PC-9 (cell line): Measurements from ENCODE around the gene LRTM1.

Source experiments
- EZH2 ChIP-seq: fragments of 200-600 bp; sonication (generic); IDR thresholded peaks from 2 replicates; pipeline ENCODE4 v1.8.0; 2017; ENCODE audit warnings: antibody characterized with exemption, low read depth
- TF ChIP-seq, protein P1 (sequence below): fragments of 200-600 bp; sonication (generic); conservative IDR thresholded peaks from 2 replicates; pipeline ENCODE4 v1.6.1; 2017; ENCODE audit warnings: mixed run types, antibody characterized with exemption, mild to moderate bottlenecking, moderate library complexity

DNA sequence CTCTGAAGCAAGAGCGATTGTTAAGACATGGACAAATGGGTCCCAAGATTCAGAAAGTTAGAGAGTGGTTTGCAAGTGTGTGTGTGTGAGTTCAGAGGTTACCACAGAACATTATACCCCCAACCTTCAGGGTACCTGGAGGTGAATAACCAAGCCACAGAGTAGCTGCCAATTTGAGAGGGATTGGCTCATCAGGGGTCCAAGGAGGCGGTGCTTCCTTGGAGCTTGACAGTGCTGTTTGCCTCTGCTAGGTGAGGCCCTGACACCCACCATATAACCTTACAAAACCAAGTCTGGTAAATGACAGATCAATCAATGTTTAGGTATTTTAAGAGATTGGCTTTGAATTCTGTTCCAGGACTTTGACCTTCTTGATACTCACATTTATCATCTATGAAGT lies 35.7 kb downstream of the LRTM1 start:
- no peak for TF ChIP-seq EZH2
- TF ChIP-seq, protein P1, sequence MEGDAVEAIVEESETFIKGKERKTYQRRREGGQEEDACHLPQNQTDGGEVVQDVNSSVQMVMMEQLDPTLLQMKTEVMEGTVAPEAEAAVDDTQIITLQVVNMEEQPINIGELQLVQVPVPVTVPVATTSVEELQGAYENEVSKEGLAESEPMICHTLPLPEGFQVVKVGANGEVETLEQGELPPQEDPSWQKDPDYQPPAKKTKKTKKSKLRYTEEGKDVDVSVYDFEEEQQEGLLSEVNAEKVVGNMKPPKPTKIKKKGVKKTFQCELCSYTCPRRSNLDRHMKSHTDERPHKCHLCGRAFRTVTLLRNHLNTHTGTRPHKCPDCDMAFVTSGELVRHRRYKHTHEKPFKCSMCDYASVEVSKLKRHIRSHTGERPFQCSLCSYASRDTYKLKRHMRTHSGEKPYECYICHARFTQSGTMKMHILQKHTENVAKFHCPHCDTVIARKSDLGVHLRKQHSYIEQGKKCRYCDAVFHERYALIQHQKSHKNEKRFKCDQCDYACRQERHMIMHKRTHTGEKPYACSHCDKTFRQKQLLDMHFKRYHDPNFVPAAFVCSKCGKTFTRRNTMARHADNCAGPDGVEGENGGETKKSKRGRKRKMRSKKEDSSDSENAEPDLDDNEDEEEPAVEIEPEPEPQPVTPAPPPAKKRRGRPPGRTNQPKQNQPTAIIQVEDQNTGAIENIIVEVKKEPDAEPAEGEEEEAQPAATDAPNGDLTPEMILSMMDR, result no peak
